HepG2 (cell line): ENCODE measurements around the gene ELMO2. TPM values are rescaled to one million over a fixed set of nuclear protein-coding genes. Genes with fewer than 3 reads are reported as not detected.

ENCODE experiments used
- ATF2 ChIP-seq: sonication (generic); formaldehyde crosslinking; IDR thresholded peaks from 2 replicates; pipeline ENCODE4 v1.4.0; 2020; ENCODE audit warnings: missing genetic modification reagents
- BCL6 ChIP-seq: IDR thresholded peaks from 2 replicates; pipeline ENCODE4 v1.6.1; 2016; ENCODE audit warnings: missing genetic modification reagents, missing compliant biosample characterization
- BORCS8-MEF2B ChIP-seq: sonication (generic); formaldehyde crosslinking; IDR thresholded peaks from 2 replicates; pipeline ENCODE4 v1.8.0; 2022; ENCODE audit warnings: mild to moderate bottlenecking, missing genetic modification reagents
- ELF1 ChIP-seq: sonication (generic); formaldehyde crosslinking; IDR thresholded peaks from 2 replicates; pipeline ENCODE4 v1.4.0; 2020; ENCODE audit warnings: missing genetic modification reagents
- EP300 ChIP-seq, 3 experiments: sonication (generic) in 1 of 3; formaldehyde crosslinking in 1 of 3; IDR thresholded peaks; 2 replicates each; pipeline versions ENCODE4 v1.5.1 to v1.6.1; 2011 to 2020; ENCODE audit warnings: low read depth in 2 of 3, low read length in 2 of 3, borderline replicate concordance in 1 of 3, improper control_type of control experiment in 1 of 3, mild to moderate bottlenecking in 1 of 3, missing genetic modification reagents in 1 of 3, moderate library complexity in 1 of 3
- IKZF4 ChIP-seq: sonication (generic); formaldehyde crosslinking; IDR thresholded peaks from 2 replicates; pipeline ENCODE4 v1.5.1; 2020; ENCODE audit warnings: borderline replicate concordance, mild to moderate bottlenecking, low read depth, missing genetic modification reagents; ENCODE audit errors: not compliant biosample characterization
- PRDM4 ChIP-seq: sonication (generic); formaldehyde crosslinking; IDR thresholded peaks from 2 replicates; pipeline ENCODE4 v1.9.0; 2021; ENCODE audit warnings: missing genetic modification reagents, borderline replicate concordance
- PTBP1 ChIP-seq: fragments of 200-400 bp; formaldehyde crosslinking; IDR thresholded peaks from 2 replicates; pipeline ENCODE4 v1.6.1; 2018; ENCODE audit warnings: low read length, low read depth; ENCODE audit not compliant: poor library complexity, severe bottlenecking
- SIN3B ChIP-seq: fragments of 150-350 bp; IDR thresholded peaks from 2 replicates; pipeline ENCODE4 v1.6.1; 2014; ENCODE audit warnings: low read length
- SIX4 ChIP-seq: sonication (generic); formaldehyde crosslinking; IDR thresholded peaks from 2 replicates; pipeline ENCODE4 v1.4.0; 2020; ENCODE audit warnings: missing genetic modification reagents
- SMARCE1 ChIP-seq: fragments of 450-650 bp; IDR thresholded peaks from 2 replicates; pipeline ENCODE4 v1.6.1; 2017; ENCODE audit warnings: borderline replicate concordance
- SNAI1 ChIP-seq: sonication (generic); formaldehyde crosslinking; IDR thresholded peaks from 2 replicates; pipeline ENCODE4 v1.5.0; 2020; ENCODE audit warnings: mild to moderate bottlenecking, missing genetic modification reagents, borderline replicate concordance
- SP140L ChIP-seq: sonication (generic); formaldehyde crosslinking; IDR thresholded peaks from 2 replicates; pipeline ENCODE4 v1.4.0; 2020; ENCODE audit warnings: missing genetic modification reagents, borderline replicate concordance
- YEATS4 ChIP-seq: sonication (generic); formaldehyde crosslinking; IDR thresholded peaks from 2 replicates; pipeline ENCODE4 v1.4.0; 2020; ENCODE audit warnings: missing genetic modification reagents, borderline replicate concordance
- ZBTB14 ChIP-seq: sonication (generic); formaldehyde crosslinking; IDR thresholded peaks from 2 replicates; pipeline ENCODE4 v1.4.0; 2020; ENCODE audit warnings: missing genetic modification reagents
- ZNF12 ChIP-seq: sonication (generic); formaldehyde crosslinking; IDR thresholded peaks from 2 replicates; pipeline ENCODE4 v1.5.0; 2020; ENCODE audit warnings: missing genetic modification reagents
- ZNF232 ChIP-seq: sonication (generic); formaldehyde crosslinking; IDR thresholded peaks from 2 replicates; pipeline ENCODE4 v1.4.0; 2020; ENCODE audit warnings: missing genetic modification reagents, borderline replicate concordance
- ZNF446 ChIP-seq: sonication (generic); formaldehyde crosslinking; IDR thresholded peaks from 2 replicates; pipeline ENCODE4 v1.5.0; 2020; ENCODE audit warnings: mild to moderate bottlenecking, missing genetic modification reagents
- ZNF496 ChIP-seq: sonication (generic); formaldehyde crosslinking; IDR thresholded peaks from 2 replicates; pipeline ENCODE4 v1.8.1; 2023; ENCODE audit warnings: mild to moderate bottlenecking, moderate library complexity, missing genetic modification reagents; ENCODE audit not compliant: insufficient replicate concordance
- ZNF574 ChIP-seq: sonication (generic); formaldehyde crosslinking; IDR thresholded peaks from 2 replicates; pipeline ENCODE4 v1.4.0; 2020; ENCODE audit warnings: missing genetic modification reagents
- ZNF576 ChIP-seq: sonication (generic); formaldehyde crosslinking; IDR thresholded peaks from 2 replicates; pipeline ENCODE4 v1.4.0; 2020; ENCODE audit warnings: mild to moderate bottlenecking, missing genetic modification reagents
- polyA plus RNA-seq, 8 experiments: library from polyadenylated mRNA; depleted of rRNA in 3 of 8; stranded (reverse) in 7 of 8; unstranded in 1 of 8; fragments of >200 nt; fragmentation: Illumina TruSeq in 4 of 8; extraction: Trizol in 4 of 8; gene quantifications; 2 replicates each; pipeline versions ENCODE4 v1.2.1 to v1.2.3, GENCODE V29; 2011 to 2016; ENCODE audit warnings: low read depth in 4 of 8, missing spikeins in 1 of 8, mixed read lengths in 1 of 8; ENCODE audit not compliant: insufficient read depth in 1 of 8
- total RNA-seq, 5 experiments: library from RNA; depleted of rRNA; stranded (reverse); fragments of >200 nt; fragmentation: Illumina TruSeq; extraction: Trizol; gene quantifications; 2 replicates each; pipeline ENCODE4 v1.2.3, GENCODE V29; 2016; ENCODE audit warnings: low read depth in 1 of 5

The ELMO2 gene
- total and polyA plus RNA-seq, 2 of the 13 experiments (the other 11 are each of a cell fraction or from before 2014, with no cell fraction given) = 30.6 to 35.7 TPM

GRCh38 chr20:46343348-46343974 is 63.0 kb downstream of the ELMO2 start (continued):
- TF ChIP-seq ATF2 (no peak), ZNF446 (no peak), ZBTB14 (CRISPR knock-in tag) (no peak), YEATS4 (no peak; the same call in 1 of the 2 replicates), SNAI1 (CRISPR knock-in tag) (no peak), ZNF576 (CRISPR knock-in tag) (no peak), ELF1 (CRISPR knock-in tag) (no peak), BORCS8-MEF2B (CRISPR knock-in tag) (no peak), PTBP1 (no peak), ZNF496 (CRISPR knock-in tag) (no peak), SP140L (CRISPR knock-in tag) (no peak), ZNF574 (CRISPR knock-in tag) (peak; percentile 18; the same call in 1 of the 2 replicates), EP300 (IDR thresholded peaks at IDR 0.05; ENCODE audit: low read depth in 2 of 2, low read length in 2 of 2) (no peak), EP300 (CRISPR knock-in tag; IDR thresholded peaks at IDR 0.05; ENCODE audit: borderline replicate concordance) (no peak), IKZF4 (no peak), SIX4 (CRISPR knock-in tag) (no peak), SMARCE1 (no peak), ZNF232 (CRISPR knock-in tag) (0 out of 2 replicates have a peak, but pooled peaks have one; percentile 61), PRDM4 (CRISPR knock-in tag) (no peak), SIN3B (no peak), ZNF12 (CRISPR knock-in tag) (no peak), BCL6 (no peak)
